Raji (cell line): ENCODE results near the gene CCDC92.

Experiments used
- POLR2A ChIP-seq: IDR thresholded peaks from 2 replicates; pipeline ENCODE4 v1.6.1; 2011; ENCODE audit warnings: low read depth, low read length, control low read depth; ENCODE audit not compliant: insufficient read depth

CCDC92 gene

DNA sequence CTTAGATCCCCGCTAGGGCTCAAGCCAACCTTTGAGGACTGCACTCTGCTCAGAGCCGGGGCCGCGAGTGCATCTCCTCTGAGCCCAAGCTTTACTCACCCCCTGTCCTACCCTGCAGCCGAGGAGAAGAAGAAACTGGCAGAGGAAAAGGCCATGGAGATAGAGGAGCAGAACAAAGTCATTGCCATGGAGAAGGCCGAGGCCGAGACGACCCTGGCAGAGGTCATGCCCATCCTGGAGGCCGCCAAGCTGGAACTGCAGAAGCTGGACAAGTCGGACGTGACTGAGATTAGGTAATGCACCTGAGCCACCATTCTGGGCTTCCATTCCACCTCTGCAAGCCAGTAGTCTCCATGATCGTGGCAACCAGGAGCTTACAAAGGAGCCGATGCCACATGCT lies 69.8 kb downstream of the CCDC92 start:
- no peak for TF ChIP-seq POLR2A

DNA sequence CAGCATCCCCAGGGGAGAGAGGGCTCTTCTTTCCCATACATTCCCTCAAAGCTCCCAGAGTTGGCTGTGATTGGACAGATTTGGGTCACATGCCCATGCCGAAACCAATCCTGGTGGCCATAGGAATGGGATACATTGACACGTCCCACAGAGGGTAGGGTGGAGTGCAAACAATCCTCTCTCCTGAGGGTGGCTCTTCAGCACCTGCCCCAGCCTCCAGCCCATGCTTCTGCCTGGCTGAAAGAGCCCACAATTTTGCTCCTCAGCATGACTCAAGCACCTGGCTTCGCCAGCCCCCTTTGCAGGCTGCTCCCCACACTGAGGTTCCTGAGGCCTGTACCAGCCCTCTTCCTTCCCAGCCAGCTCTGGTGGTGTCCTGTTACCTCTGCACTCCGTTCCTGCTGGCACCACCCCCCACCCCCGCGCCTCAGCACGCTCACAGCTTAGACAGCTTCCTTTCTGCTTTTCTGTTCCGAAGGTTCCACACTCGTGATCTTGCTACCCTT lies 71.7 kb downstream of the CCDC92 start:
- TF ChIP-seq POLR2A = no peak

DNA sequence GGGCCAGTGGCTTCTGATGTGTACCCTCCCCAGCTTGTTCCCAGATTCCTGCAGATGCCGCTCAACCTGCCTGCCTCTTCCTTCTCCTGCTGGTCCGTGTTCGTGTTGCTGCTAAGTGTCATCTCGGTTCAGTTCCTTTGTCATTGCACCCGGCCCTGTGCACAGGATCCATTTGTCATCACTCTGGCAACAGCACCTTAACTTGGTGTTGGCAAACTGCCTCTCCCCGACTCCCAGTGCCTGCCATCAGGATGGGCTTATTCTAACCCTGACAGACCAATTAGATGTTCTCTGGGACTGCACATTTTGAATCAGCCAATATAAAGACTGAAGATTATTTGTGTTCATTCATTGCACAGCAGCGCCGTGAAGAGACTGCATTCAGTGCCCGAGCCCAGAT lies 73.3 kb downstream of the CCDC92 start:
- no peak for TF ChIP-seq POLR2A

DNA sequence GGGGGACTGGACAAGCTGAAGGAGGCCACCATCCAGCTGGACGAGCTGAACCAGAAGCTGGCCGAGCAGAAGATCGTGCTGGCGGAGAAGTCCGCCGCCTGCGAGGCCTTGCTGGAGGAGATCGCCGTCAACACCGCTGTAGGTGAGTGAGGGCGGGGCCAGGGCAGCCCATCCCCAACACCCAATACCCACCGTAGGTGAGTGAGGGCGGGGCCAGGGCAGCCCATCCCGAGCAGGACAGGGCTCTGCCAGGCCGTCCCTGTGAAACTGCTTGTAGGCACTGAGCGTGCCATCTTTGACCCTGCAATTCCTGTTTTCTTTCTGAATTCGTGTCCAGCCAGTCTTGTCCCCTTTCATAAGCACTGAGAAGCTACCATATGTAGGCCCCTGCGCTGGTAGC lies 74.0 kb downstream of the CCDC92 start:
- no peak for TF ChIP-seq POLR2A

DNA sequence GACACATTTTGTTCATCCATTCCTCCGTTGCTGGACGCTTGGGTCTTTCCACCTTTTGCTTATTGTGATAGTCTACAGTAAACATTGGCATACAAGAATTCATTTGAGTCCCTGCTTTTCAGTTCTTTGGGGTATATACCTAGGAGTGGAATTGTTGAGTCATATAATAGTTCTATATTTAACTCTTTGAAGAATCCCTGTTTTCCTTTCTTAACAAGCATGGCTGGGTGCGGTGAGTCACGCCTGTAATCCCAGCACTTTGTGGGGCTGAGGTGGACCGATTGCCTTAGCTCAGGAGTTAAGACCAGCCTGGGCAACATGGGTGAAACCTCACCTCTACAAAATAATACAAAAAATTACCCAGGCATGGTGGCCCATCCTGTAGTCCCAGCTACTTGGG lies 75.4 kb downstream of the CCDC92 start:
- no peak for TF ChIP-seq POLR2A

DNA sequence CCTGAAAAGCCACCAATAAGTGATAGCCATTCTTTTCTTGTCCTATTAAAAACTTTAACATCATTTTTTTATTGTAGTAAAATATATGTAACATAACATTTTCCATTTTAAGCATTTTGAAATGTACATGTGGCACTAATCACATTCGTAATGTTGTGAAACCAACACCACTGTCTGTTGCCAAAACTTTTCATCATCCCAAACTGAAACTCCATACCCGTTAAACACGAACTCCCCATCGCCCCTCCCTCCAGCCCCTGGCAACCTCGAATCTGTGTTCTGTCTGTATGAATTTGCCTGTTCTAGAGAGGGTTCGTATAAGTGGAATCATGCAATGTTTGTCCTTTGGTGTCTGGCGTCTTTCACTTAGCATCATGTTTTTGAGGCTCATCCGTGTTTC lies 75.9 kb downstream of the CCDC92 start:
- TF ChIP-seq POLR2A = no peak

DNA sequence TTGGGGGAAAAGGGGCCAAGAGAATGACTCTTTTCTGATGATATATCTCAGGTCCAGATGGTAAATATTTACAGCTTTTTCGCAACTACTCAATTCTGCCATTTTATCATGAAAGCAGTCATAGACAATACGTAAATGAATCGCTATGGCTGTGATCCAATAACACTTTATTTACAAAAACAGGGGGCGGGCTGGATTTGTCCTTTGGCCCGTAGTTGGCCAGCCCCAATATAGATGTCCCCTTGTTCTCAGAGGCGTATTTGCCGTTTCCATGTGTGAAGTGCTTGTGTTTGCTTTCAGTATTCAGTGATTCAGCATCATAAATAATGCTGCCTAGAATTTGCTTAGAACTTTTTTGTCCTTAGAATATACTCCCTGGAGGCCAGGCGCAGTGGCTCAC lies 77.2 kb downstream of the CCDC92 start:
- TF ChIP-seq POLR2A = no peak

DNA sequence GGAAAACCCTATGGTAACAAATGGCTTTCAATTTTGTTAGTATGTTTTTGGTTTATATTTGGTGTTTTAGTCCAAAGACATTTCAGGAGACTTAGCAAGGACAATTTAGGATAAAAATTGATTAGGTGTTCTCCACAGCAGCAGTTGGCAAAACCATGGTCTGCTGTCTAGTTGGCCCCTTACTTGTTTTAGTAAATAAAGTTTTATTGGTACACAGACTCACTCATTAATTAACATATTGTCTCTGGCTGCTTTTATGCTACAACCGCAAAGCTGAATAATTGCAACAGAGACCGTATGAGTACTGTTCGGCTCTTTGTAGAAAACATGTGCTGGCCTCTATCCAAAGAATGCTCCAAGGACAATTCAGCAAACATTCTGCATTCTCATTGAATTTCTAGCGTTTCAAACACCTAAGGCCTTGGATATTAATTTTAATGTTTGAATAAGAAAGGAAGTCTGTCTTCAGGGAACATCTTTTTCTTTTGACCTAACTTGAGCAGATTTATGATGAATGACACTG lies 77.7 kb downstream of the CCDC92 start:
- no peak for TF ChIP-seq POLR2A

DNA sequence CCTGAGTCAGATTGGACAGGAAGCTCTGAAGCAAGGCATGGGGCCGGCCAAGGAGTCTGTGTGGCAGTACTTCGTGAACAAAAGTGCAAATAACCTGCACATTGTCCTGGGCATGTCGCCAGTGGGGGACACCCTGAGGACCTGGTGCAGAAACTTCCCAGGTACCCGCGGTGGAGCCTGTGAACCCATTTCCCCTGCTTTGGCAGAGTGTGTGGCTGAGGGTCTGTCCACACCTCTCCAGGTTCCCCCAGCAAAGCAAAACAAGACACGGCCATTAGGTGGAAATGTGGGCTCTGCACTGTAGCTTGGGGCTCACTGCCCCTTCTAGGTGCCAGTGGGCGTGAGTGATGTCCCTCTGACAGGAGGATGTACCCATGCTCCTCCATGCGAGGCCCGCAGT lies 79.4 kb downstream of the CCDC92 start:
- TF ChIP-seq POLR2A = no peak

DNA sequence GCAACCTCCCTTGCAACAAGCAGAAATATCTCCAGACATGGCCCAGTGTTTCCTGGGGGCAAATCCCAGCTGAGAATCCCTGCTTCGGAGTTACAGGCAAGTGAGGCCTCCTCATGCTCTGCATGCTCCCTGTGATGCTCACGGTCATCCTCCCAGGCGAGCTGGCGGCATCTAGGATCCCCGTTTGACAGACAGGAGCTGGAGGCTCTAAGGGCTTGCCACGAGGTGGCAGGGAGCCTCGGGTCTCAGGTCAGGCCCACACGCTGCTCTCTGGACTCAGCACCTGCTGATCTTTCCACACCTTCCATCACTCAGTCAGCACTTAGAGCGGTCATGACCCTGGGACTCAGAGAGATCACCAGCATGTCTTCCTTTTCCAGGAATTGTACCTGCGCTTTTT lies 79.8 kb downstream of the CCDC92 start:
- TF ChIP-seq POLR2A = no peak

DNA sequence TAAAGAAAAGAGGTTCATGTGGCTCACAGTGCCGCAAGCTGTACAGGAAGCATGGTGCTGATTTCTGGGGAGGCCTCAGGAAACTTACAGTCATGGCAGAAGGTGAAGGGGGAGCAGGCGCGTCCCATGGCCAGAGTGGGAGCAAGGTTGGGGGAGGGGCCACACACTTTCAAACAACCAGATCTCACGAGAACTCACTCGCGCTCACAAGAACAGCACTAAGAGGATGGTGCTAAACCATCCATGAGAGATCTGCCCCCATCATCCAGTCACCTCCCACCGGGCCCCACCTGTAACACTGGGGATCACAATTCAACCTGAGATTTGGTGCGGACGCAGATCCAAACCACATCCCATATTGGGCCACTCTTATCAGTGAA lies 80.5 kb downstream of the CCDC92 start:
- no peak for TF ChIP-seq POLR2A

DNA sequence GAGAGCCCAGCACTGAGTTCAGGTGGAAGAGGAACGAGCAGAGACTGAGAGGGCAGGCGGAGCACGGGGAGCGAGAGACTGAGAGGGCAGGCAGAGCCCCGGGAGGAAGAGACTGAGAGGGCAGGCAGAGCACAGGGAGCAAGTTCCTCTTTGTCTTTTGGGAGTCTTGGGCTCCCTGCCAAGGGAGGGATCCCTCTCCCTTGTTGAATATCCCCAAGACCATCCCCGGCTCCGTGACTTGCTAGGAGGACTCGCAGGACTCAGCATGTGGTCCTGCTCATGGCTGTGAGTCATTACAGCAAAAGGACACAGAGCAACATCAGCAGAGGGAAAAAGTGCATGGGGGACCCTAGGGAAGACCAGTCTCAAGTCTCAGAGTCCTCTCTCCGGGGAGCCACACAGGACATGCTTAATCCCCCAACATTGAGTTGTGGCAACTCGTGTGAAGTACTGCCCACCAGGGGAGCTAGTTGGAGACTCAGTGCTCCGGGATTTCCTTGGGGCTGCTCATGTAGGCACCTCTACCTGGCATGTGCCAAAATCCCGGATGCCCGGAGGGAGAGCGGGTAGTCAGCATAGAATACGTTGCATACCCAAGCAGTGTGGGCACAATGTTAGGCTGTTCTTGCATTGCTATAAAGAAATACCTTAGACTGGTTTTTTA lies 81.0 kb downstream of the CCDC92 start:
- no peak for TF ChIP-seq POLR2A

DNA sequence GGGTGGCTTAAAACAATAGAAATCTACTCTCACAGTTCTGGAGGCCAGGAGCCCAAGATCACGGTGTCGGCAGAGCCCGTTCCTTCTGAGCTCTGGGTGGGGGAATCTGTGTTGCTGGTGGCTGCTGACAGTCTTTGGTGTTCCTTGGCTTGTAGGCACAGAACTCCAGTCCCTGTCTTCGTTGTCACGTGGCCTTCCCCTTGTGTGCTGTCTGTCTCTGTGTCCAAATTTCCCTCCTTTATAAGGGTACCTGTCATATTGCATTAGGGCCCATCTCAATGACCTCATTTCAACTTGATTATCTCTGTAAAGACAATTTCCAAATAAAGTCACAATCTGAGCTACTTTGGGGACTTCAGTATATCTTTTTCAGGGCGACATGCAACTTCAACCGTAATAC lies 81.6 kb downstream of the CCDC92 start:
- no peak for TF ChIP-seq POLR2A

DNA sequence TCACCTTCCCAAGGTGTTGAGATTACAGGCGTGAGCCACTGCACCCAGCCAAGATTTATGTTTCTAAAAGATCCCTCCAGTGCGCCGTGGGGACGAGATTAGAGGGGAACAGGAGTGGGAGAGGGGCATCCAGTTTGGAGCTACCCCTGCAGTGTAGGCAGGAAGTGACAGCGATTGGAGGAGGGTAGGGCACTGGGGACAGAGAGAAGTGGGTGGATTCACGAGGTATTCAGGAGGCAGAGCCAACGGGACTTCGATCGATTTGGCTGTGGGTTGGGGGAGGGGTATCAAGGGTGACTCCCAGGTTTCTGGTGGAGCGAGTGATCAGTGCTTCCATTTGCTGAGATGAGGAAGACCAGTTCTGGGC lies 82.1 kb downstream of the CCDC92 start:
- no peak for TF ChIP-seq POLR2A

DNA sequence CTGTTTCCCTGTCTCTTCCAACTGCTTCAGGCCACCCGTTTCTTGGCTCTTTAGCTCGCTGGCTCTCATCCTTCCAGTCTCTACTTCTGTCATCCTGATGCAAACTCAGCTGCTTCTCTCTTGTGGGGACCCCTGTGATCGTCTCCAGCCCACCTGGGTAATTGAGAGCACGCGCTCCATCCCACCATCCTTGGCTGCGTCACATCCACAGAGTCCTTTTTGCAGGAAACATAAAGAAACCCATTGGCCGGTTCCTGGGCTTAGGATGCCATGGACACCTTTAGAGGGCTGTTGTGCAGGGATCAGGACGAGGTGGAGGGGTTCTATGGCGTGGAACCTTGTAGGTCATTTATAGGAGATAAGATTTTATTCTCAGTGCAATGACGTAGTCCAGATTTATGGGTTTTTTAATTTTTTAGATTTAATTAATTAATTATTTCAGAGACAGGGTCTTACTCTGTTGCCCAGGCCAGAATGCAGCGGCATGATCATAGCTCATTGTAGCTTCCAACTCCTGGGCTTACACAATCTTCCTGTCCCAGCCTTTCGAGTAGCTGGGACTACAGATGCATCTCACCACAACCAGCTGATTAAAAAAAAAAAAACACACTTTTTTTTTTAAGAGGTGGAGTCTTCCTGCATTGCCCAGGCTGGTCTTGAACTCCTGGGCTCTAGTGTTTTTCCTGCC lies 82.6 kb downstream of the CCDC92 start:
- TF ChIP-seq POLR2A = no peak

DNA sequence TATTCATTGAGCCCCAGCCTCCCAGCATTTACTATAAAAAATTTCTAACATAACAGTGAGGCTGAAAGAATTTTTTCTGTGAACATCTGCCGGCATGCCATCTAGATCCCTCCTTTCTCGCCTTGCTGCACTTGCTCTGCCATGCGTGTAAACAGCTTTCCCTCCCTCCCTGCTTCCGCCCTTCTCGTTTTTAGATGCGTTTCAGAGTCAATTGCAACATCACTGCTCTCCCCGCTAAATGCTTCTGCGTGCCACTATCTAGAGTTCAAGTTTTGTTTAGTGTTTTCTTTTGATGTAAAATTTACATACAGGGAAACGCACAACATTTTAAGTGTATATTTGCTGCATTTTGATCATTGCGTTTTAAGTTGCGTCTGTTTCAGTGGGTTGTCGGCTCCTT lies 83.6 kb downstream of the CCDC92 start:
- TF ChIP-seq POLR2A = no peak

DNA sequence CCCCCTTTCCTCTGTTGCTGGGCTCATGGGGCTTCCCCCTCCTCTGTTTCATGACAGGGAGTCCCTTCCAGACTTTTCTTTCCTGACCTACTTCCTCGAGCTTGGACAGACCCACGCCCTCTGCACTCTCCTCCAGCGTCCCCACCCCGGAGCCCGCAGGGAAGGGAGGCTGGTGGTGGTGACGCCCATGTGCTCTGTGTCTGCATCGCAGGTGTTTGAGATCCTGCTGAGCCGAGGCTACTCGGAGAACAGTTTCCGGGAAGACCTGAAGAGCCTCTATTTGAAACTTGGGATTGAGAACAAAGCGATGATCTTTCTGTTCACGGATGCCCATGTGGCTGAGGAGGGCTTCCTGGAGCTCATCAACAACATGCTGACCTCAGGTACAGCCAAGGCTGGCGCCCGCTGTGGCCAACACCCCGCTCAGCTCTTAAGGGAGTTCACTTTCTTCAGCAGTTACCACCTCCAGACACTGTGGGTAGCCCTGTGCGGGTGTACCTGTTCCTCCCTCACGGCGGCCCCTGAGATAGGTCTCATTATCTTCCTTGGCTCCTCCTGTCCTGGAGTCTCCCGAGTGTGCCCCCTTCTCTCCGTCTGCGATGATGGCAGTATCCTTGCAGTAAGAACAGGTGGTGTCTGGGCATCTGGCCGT lies 85.6 kb downstream of the CCDC92 start:
- TF ChIP-seq POLR2A = no peak

DNA sequence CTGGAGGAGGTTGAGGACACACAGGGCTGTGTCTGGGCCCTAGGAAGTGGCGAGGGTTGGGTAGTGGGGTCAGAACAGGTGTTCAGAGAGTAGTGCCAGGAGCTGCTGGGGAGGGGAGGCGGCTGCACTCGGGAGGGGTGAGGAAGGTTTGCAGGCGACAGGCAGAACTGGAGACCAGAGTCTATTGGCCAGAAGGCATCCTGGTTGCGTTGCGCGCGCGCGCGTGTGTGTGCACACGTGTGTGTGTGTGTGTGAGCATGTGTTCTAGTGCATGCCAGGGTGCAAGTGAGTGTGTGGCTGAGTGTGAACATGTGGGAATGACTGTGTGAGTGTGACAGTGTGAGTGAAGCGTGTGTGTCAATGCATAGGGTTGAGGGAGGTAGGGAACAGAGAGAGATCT lies 86.4 kb downstream of the CCDC92 start:
- no peak for TF ChIP-seq POLR2A
